22Rv1 (cell line): ENCODE results near the gene SOSTDC1.

Experiments
- ZFX ChIP-seq: fragments of 450-650 bp; IDR thresholded peaks from 2 replicates; pipeline ENCODE4 v1.6.1; 2017; ENCODE audit warnings: antibody characterized with exemption, borderline replicate concordance
- TF ChIP-seq, protein P1 (sequence below): fragments of 450-650 bp; IDR thresholded peaks from 2 replicates; pipeline ENCODE4 v1.5.1; 2017; ENCODE audit warnings: mild to moderate bottlenecking

DNA sequence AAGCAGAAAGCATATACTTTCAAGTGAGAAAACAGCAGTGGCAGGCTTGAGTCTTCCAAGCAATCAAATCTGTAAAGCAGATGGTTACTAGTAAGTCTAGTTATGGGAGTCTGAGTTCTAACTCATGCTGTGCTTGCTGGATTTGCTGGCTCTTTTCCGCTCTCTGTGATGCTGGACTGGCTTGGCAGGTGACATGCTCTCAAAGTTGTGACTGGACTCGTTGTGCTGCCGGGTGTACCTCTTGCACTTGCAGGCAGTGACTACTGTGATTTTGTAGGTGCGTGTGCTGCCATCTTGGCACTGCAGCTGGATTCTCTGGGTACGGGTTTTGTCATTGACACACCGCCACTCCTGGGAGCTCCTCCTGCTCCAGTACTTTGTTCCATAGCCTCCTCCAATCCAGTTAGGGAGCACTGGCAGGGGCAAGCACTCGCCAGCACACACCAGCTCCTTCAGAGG is 3.1 kb downstream of the SOSTDC1 start:
- TF ChIP-seq, protein P1, sequence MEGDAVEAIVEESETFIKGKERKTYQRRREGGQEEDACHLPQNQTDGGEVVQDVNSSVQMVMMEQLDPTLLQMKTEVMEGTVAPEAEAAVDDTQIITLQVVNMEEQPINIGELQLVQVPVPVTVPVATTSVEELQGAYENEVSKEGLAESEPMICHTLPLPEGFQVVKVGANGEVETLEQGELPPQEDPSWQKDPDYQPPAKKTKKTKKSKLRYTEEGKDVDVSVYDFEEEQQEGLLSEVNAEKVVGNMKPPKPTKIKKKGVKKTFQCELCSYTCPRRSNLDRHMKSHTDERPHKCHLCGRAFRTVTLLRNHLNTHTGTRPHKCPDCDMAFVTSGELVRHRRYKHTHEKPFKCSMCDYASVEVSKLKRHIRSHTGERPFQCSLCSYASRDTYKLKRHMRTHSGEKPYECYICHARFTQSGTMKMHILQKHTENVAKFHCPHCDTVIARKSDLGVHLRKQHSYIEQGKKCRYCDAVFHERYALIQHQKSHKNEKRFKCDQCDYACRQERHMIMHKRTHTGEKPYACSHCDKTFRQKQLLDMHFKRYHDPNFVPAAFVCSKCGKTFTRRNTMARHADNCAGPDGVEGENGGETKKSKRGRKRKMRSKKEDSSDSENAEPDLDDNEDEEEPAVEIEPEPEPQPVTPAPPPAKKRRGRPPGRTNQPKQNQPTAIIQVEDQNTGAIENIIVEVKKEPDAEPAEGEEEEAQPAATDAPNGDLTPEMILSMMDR = no peak
- no peak for TF ChIP-seq ZFX
